PC-3 (cell line): Measurements from ENCODE around the gene PDCL3. TPM values are rescaled to one million over a fixed set of nuclear protein-coding genes. Genes with fewer than 3 reads are reported as not detected.

Experiments used
- ATAC-seq: fragments of 200-7000 bp; cut with Tn5 transposase; 2 replicates; pipeline ENCODE4 v1.9.1; 2020; ENCODE audit warnings: mild to moderate bottlenecking, moderate library complexity
- BruUV-seq: library from RNA; stranded (reverse); fragments of 400-500 nt; replicated peaks from 2 replicates; lab custom pipeline; 2021; lab: Mats Ljungman, UMichigan
- CTCF ChIA-PET: fragments of 300-600 bp; sonication (Branson Sonifier 250); formaldehyde crosslinking; loops from one replicate; lab custom pipeline; 2022; ENCODE audit warnings: antibody characterized with exemption; lab: Charles Lee
- POLR2A ChIA-PET: fragments of 300-600 bp; sonication (Branson Sonifier 250); formaldehyde crosslinking; loops from one replicate; lab custom pipeline; 2022; ENCODE audit warnings: antibody characterized with exemption; ENCODE audit not compliant: unreplicated experiment; lab: Charles Lee
- DNase-seq: peaks from one replicate; pipeline ENCODE4 v3.0.0-alpha.2; 2015
- H2AFZ ChIP-seq: fragments of 300-600 bp; sonication (generic); 2 replicates; pipeline ENCODE4 v1.6.0; 2016; ENCODE audit warnings: antibody characterized with exemption, low read length
- H3F3A ChIP-seq: fragments of 300-600 bp; sonication (generic); one replicate; pipeline ENCODE4 v1.6.0; 2017; ENCODE audit warnings: antibody characterized with exemption, low read length, control low read depth, mild to moderate bottlenecking; ENCODE audit not compliant: unreplicated experiment
- H3K27ac ChIP-seq: fragments of 300-600 bp; sonication (generic); 2 replicates; pipeline ENCODE4 v1.5.1; 2016; ENCODE audit warnings: mild to moderate bottlenecking, low read length
- H3K27me3 ChIP-seq: fragments of 300-600 bp; sonication (generic); 2 replicates; pipeline ENCODE4 v1.6.1; 2016; ENCODE audit warnings: low read length, mixed read lengths
- H3K36me3 ChIP-seq: fragments of 300-600 bp; sonication (generic); 2 replicates; pipeline ENCODE4 v1.6.1; 2016; ENCODE audit warnings: low read depth, mixed run types, low read length, mixed read lengths
- H3K4me1 ChIP-seq: fragments of 300-600 bp; sonication (generic); 2 replicates; pipeline ENCODE4 v1.5.1; 2016; ENCODE audit warnings: low read length; ENCODE audit not compliant: insufficient read depth
- H3K4me2 ChIP-seq: fragments of 300-600 bp; sonication (generic); 2 replicates; pipeline ENCODE4 v1.6.0; 2016; ENCODE audit warnings: low read length
- H3K4me3 ChIP-seq: fragments of 300-600 bp; sonication (generic); 2 replicates; pipeline ENCODE4 v1.5.1; 2016; ENCODE audit warnings: mild to moderate bottlenecking, low read length, mixed read lengths
- H3K79me2 ChIP-seq: fragments of 300-600 bp; sonication (generic); 2 replicates; pipeline ENCODE4 v1.6.1; 2017; ENCODE audit warnings: low read length, mixed read lengths
- H3K9ac ChIP-seq: fragments of 300-600 bp; sonication (generic); 2 replicates; pipeline ENCODE4 v1.6.0; 2016; ENCODE audit warnings: mild to moderate bottlenecking, low read length
- H3K9me2 ChIP-seq: fragments of 300-600 bp; sonication (generic); replicated peaks from 2 replicates; pipeline ENCODE4 v1.6.1; 2016; ENCODE audit warnings: mixed run types, low read length, mixed read lengths
- H3K9me3 ChIP-seq: fragments of 300-600 bp; sonication (generic); 2 replicates; pipeline ENCODE4 v1.6.1; 2016; ENCODE audit warnings: low read length, mixed read lengths
- H4K20me1 ChIP-seq: fragments of 300-600 bp; sonication (generic); 2 replicates; pipeline ENCODE4 v1.6.1; 2016; ENCODE audit warnings: low read length, mixed read lengths
- EZH2 ChIP-seq: fragments of 300-600 bp; sonication (generic); IDR thresholded peaks from one replicate; pipeline ENCODE4 v1.6.1; 2017; ENCODE audit warnings: antibody characterized with exemption, mild to moderate bottlenecking, low read length; ENCODE audit not compliant: unreplicated experiment
- EZH2phosphoT487 ChIP-seq: fragments of 300-600 bp; sonication (generic); IDR thresholded peaks from 2 replicates; pipeline ENCODE4 v1.6.1; 2018; ENCODE audit warnings: mild to moderate bottlenecking, antibody characterized with exemption, low read length, borderline replicate concordance
- intact Hi-C: fragments of 100-400 bp; cut with micrococcal nuclease; formaldehyde crosslinking; loops from 2 replicates; pipeline ENCODE4 v1.9.0; 2023
- total RNA-seq: library from RNA; depleted of rRNA; stranded (reverse); fragments of >200 nt; gene quantifications from 2 replicates; pipeline ENCODE4 v1.2.3, GENCODE V29; 2014
- TF ChIP-seq, protein P1 (sequence below): fragments of 300-600 bp; sonication (generic); conservative IDR thresholded peaks from 2 replicates; pipeline ENCODE4 v1.5.1; 2017; ENCODE audit warnings: antibody characterized with exemption, low read depth, mild to moderate bottlenecking, low read length

Gene PDCL3
- total RNA-seq, 1 experiment from 2014 or later = 27.2 TPM

DNA sequence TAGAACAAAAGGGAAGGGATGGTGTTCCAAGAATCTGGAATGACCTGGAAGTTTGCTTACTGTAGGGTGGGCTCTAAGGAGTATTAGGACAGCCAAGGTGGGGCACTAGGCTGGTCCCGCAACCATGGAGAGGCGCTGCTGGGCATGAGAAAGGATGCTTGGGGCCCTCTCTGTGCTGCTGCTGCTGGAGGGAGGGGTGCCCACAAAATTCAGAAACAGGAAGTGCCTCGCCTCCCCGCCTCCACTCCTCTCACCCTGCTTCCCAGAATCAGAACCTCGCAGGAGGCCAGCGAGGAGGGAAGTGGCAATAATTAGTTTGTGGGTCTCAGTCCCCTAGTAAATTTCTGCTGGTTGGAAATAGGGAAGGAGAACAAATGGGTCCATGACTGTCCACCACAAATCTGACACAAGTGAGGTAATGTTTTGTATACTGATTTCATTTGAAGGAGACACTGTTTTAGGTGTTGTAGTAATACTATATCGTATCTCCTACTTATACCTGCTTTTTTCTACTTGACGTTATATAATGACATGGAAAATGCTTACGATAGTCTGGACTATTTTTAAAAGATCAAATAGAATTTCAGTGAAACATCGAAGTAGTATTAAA is 7.9 kb upstream of the PDCL3 start:
- Histone ChIP-seq H3K9ac (no peak overlapping the region), H3K27me3 (no peaks in the 10 kb centered on the region), H3F3A (no peaks in the 10 kb centered on the region), H3K4me3 (no peak overlapping the region), H3K4me2 (no peak overlapping the region), H3K27ac (no peak overlapping the region), H3K4me1 (no peaks in the 10 kb centered on the region), H3K9me3 (no peaks in the 10 kb centered on the region), H3K9me2 (no peaks in the 10 kb centered on the region), H4K20me1 (no peaks in the 10 kb centered on the region), H3K36me3 (no peaks in the 10 kb centered on the region), H3K79me2 (no peaks in the 10 kb centered on the region), H2AFZ (no peak overlapping the region)
- no peak for DNase-seq
- BruUV-seq = no TSS peak
- no peak for ATAC-seq
- no peak for TF ChIP-seq EZH2phosphoT487
- TF ChIP-seq, protein P1, sequence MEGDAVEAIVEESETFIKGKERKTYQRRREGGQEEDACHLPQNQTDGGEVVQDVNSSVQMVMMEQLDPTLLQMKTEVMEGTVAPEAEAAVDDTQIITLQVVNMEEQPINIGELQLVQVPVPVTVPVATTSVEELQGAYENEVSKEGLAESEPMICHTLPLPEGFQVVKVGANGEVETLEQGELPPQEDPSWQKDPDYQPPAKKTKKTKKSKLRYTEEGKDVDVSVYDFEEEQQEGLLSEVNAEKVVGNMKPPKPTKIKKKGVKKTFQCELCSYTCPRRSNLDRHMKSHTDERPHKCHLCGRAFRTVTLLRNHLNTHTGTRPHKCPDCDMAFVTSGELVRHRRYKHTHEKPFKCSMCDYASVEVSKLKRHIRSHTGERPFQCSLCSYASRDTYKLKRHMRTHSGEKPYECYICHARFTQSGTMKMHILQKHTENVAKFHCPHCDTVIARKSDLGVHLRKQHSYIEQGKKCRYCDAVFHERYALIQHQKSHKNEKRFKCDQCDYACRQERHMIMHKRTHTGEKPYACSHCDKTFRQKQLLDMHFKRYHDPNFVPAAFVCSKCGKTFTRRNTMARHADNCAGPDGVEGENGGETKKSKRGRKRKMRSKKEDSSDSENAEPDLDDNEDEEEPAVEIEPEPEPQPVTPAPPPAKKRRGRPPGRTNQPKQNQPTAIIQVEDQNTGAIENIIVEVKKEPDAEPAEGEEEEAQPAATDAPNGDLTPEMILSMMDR = no peak
- no peak for TF ChIP-seq EZH2
- CTCF ChIA-PET = no interaction called here
- POLR2A ChIA-PET = no interaction called here
- intact Hi-C loops = no loop called here

DNA sequence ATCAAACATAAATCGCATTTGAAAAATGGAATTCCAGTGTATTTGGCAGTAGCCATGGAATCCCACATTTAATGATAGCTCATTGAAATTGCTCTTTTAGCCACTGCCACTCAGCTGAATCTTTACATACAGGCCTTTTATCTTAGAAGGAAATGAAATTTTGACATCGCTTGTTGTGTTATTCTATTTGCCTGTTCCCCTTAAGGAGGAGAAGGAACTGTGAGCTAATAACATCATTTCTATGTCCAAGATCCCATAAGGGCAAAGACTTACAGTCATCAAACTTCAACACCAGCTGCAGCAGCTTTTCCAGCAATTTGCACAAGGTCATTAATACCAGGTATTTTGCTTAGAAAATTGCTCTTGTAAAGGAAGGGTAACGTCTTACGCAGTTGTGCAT is 6.0 kb upstream of the PDCL3 start:
- Histone ChIP-seq H2AFZ (no peak overlapping the region), H3K36me3 (no peaks in the 10 kb centered on the region), H3K4me1 (peaks cover 8% of the 10 kb centered on the region), H3K9ac (no peak overlapping the region), H3F3A (peaks cover 2% of the 10 kb centered on the region), H3K27ac (no peak overlapping the region), H3K79me2 (no peaks in the 10 kb centered on the region), H3K27me3 (no peaks in the 10 kb centered on the region), H3K4me2 (no peak overlapping the region), H3K9me3 (no peaks in the 10 kb centered on the region), H4K20me1 (no peaks in the 10 kb centered on the region), H3K9me2 (no peaks in the 10 kb centered on the region), H3K4me3 (no peak overlapping the region)
- ATAC-seq = no peak
- ChIA-PET POLR2A (no interaction called here), CTCF (no interaction called here)
- no TSS peak for BruUV-seq
- DNase-seq = no peak
- TF ChIP-seq EZH2phosphoT487 = no peak
- TF ChIP-seq EZH2 = no peak
- TF ChIP-seq, protein P1 = no peak
- intact Hi-C loops = no loop called here

DNA sequence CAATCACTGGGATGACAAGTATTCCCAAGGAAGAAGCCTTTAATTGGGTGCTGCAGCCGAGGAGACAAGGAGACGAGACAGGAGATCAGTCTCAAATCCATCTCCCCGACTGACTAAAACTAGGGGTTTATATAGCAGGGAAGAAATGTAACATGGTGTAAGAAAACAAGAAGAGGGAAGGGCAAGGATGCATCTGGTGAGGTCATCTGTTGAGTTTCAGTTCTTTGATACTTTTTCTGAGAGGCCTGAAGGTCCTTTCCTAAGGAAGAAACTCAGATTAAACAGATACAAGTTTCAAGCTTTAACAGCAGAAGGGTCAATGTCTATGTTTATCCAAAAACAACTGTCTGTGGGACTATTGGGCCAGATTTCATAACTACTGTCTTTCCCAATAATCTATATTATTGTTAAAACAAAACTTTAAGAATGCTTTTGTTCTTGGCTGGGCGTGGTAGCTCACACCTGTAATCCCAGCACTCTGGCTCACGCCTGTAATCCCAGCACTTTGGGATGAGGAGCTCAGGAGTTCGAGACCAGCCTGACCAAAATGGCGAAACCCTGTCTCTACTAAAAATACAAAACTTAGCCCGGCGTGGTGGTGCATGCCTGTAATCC is 2.5 kb upstream of the PDCL3 start:
- ChIA-PET POLR2A (no interaction called here), CTCF (no interaction called here)
- intact Hi-C loops = loop anchor here (2.0 kb wide), 1 partner anchor 134 kb away; no protein-coding TSS in a partner anchor

More for the DNA sequence above, 2.5 kb upstream of the PDCL3 start:
- H3K27me3 ChIP-seq = no peaks in the 10 kb centered on the region
- no peaks in the 10 kb centered on the region for H3K9me2 ChIP-seq
- no peak for ATAC-seq
- H3K36me3 ChIP-seq = no peaks in the 10 kb centered on the region
- no peak overlapping the region for H3K4me2 ChIP-seq
- H3K9me3 ChIP-seq = no peaks in the 10 kb centered on the region
- H2AFZ ChIP-seq = no peak overlapping the region
- H3K4me3 ChIP-seq = no peak overlapping the region
- BruUV-seq = no TSS peak
- peaks cover 20% of the 10 kb centered on the region for H3K79me2 ChIP-seq
- peaks cover 3% of the 10 kb centered on the region for H3F3A ChIP-seq
- no peak for TF ChIP-seq EZH2phosphoT487
- TF ChIP-seq, protein P1 = no peak
- TF ChIP-seq EZH2 = no peak
- no peak overlapping the region for H3K27ac ChIP-seq
- no peak for DNase-seq
- no peaks in the 10 kb centered on the region for H4K20me1 ChIP-seq
- H3K4me1 ChIP-seq = peaks cover 16% of the 10 kb centered on the region
- no peak overlapping the region for H3K9ac ChIP-seq
